Dermis blood vessel endothelial cell (primary cell): Measurements from ENCODE around the gene TSPYL4. TPM values are rescaled to one million over a fixed set of nuclear protein-coding genes. Genes with fewer than 3 reads are reported as not detected.
"Not testable (repeated sequence)": the region's sequence is repeated elsewhere in the genome, so short reads cannot be mapped to it uniquely, and the experiment has no call there.

ENCODE experiments used
- DNase-seq: peaks from one replicate; pipeline ENCODE4 v3.0.0; 2010
- total RNA-seq: library from RNA; depleted of rRNA; stranded (reverse); fragments of >200 nt; gene quantifications from 2 replicates; pipeline ENCODE4 v1.2.3, GENCODE V29; 2014

Gene TSPYL4
- 7.5 and 10.6 TPM in 2 replicates for total RNA-seq

GRCh38 chr6:116253505-116254296 is at the start of gene TSPYL4:
Gene TSPYL4, minus strand, starts transcription at chr6:116254075. Its CDS starts 67 bp downstream, at chr6:116254008.
- DNase-seq, result peak; percentile 99

GRCh38 chr6:116301104-116301503 is 47.2 kb upstream of the TSPYL4 start:
- DNase-seq, result no peak

- DNase-seq, result no peak
Observed at GRCh38 chr6:116300566-116300965, 46.7 kb upstream of the TSPYL4 start.

DNA sequence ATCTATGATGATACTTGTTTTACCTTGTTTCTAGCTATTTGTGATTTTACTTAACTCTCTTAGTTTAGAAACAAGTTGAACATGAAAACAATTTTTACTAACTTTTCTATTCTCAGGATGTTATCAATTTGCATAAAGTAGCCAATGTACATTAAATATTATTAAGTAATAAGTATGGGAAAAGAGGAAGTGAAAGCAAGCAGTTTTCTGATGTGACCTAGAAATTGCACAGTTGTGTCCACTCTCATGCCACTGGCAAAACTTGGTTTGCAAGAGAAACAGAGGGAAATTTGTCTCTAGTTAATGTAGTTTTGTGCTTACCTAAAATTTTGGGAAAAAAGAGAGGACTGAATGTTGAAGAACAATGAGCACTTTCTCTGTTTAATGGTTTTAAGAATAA is 45.1 kb upstream of the TSPYL4 start:
- no peak for DNase-seq

DNA sequence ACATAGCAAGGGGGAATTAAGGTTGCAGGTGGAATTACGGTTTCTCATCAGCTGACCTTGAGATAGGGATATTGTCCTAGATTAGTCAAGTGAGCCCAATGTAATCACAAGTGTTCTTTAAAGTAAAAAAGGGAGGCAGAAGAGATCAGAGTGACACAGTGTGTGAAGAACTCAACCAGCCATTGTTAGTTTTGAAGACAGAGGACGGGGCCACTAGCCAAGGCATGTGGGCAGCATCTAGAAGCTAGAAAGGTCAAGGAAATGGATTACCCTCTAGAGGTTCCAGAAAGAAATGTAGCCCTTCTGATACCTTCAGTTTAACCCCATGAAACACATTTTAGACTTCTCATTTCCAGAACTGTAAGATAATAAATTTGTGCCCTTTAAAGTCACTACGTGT is 44.4 kb upstream of the TSPYL4 start:
- no peak for DNase-seq

- no peak for DNase-seq
Observed at GRCh38 chr6:116292553-116292952, 38.7 kb upstream of the TSPYL4 start.

GRCh38 chr6:116291701-116292396 is 38.0 kb upstream of the TSPYL4 start:
- DNase-seq, result no peak

- DNase-seq, result no peak
Observed at GRCh38 chr6:116290799-116291198, 36.9 kb upstream of the TSPYL4 start.

DNA sequence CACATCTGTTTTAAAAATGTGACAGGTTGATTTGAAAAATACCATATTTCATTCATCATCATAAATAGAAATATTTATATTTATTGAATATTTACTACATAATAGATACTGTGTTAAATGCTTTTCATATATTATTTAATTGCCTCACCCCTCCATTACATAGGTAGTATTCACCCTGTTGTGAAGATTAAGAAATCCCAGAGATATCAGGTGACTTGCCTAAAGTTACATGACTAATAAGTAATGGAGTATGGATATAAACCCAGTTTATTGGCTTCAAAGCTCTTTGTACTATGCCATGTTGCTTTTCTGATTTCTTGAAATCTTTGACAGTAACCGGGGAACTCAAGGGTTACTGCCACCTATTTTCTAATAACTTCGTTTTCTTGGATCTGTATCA is 36.0 kb upstream of the TSPYL4 start:
- no peak for DNase-seq

- peak; percentile 69 for DNase-seq
Observed at GRCh38 chr6:116287689-116288282, 33.9 kb upstream of the TSPYL4 start.

DNA sequence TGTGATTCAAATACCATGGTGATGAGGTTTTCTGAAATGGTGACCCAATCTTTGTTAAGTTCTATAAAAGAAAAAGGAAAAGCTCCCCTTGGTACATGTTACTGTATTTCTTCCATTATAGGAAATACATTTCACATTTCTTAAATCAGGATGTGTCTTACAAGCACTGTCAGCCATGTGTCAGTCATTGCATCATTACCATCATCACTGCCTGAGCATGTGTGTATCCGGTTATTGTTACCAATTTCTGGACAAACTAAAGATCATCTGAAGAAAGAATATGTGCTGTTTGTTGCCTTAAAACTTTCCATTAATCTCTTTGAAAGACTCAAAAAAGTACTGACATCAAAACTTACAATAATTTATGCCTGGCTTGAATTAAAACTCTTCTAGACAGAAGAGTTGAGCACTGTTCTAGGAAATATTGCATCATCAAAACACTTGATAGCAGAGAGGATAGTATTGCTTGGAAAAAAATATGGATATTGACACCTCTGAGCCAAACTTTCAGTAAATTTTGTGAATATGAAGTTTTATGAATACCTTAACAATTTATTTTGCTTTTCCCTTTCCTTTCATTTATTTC is 33.0 kb upstream of the TSPYL4 start:
- DNase-seq, result peak; percentile 25

GRCh38 chr6:116284984-116285383 is 31.1 kb upstream of the TSPYL4 start:
- DNase-seq, result not testable (repeated sequence)

GRCh38 chr6:116283191-116283590 is 29.3 kb upstream of the TSPYL4 start:
- DNase-seq, result no peak

DNA sequence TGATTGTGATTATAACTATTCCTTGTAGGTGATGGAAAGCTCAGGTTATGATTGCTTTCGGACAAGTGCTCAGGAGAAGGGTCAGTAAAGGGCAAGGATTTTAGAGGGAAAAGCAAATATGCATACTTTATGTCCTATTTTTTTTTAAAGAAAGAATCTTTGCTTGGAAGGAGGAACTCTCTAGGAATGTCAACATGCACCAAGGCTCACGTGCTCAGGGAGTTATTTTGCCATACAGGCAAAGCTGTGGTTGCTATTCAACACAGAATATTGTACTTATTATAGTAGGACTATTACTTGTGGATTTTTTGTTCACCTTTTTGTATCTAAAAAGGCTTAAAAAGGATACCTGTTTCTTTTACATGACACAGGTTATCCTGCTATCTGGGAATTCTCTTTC is 28.8 kb upstream of the TSPYL4 start:
- DNase-seq, result no peak

DNA sequence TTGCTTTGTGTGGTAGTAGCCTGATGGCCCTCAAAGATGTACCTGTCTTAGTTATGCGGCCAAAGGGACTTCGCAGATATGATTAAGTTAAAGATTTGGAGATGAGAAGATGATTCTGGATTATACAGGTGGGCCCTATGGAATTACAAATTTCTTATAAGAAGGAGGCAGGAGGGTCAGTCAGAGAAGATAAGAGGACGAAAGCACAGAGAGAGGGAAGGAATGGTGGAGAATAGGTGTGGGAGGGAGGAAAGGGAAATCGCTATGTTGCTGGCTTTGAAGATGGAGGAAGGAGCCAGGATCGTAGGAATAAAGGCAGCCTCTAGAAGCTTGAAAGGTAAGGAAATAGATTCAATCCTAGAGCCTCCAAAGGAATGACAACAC is 27.1 kb upstream of the TSPYL4 start:
- DNase-seq, result no peak

- peak; percentile 7 for DNase-seq
Observed at GRCh38 chr6:116280161-116280932, 26.5 kb upstream of the TSPYL4 start.

DNA sequence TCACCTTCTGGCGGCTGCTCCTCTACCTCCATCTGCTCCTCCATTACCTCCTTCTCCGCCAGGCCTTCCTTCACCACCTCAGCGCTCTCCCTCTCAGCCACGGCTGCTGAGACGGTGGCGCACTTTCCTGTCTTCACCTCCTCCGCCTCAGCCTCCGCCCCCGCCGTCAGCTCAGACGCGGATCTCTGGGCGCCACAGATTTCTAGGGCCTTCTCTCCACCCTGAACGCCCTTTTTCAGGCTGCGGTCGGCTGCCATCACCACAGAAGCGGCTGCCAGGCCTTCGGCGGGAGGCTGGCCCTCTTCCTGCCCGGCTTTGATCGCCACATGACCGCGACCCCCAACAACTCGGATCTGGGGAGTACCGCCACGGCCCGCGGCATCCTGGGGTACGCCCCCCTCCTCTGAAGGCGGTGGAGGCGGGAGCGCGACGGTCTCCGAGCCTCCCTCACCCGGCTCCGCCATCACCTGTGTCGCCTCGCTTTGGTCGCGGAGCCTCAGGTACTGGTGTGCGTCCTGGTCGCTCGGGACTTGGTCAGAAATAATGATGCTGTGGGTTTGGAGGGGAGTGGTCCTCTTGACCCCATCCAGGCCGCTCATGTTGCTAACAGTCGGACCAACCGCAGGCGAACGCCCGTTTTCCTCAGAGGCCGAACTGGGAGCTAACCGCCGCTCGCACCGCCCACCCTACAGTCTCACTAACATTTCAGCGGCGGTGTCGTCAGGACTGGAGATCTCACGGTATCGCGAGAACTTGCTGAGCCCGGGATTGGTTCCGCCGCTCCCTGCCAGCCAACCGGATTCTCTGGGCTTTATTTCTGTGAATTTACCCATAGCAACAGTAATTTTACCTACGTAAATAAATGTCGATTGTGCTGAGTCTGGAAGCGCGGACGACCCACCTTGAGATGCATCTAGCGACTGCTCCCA is 25.6 kb upstream of the TSPYL4 start, which contains the start of gene TSPYL1:
TSS of gene TSPYL1 (minus strand) at position 699 of the 929 bp plus-strand sequence. CDS start at position 599, 100 bp downstream.
- peak; percentile 98 for DNase-seq

DNA sequence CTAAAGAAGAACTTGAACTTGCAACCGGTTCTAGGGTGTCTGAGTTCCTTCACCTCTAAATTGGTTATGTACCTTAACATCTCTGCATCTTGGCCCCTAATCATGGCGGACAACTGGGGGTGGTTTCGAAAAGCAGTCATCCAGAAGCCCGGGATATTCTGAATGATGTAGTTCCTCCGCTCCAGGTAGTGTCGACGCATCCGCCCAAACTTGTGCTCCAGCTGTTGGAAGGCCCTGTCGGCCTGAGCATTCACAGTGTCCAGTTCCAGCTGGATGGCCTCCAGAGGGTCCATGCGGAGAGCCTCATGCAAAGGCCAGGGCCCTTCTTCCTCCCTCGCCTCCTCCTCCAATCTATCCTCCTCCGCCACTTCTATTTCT is 25.0 kb upstream of the TSPYL4 start:
- DNase-seq, result peak; percentile 45

DNA sequence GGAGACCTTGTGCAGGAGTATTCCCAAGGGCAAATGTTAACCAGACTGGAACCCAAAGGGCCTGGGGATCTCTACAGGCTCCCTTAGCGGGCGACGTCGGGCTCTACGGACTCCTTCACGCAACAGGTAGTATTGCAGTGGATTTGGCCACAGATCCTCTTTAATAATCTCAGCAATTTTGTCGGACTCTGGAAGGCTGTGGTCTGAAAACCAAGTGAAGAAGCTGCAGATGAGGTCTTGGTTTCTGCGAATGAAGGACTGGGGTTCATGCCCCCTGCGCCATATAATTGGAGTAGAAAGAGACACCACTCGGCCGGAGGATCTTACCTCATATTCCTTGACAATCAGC is 24.6 kb upstream of the TSPYL4 start:
- DNase-seq, result no peak

DNA sequence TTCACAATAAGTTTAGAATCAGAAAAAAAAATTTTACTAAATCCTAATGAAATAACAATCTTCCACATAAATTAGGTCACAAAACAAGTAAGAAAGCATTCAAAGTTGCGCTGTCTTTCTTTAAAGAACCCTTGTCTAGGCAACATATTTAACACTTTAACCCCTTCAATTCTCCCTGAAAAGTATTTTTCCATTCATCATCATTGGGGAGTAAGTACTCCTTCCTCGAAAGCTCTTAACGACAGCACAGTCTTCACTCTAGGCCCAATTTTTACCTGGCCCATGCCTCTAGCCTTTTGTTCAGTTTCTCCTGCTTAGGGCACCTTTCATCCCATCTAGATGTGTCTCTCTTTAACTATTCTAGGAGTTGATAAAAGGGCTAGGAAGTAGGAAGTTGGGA is 23.2 kb upstream of the TSPYL4 start:
- no peak for DNase-seq

GRCh38 chr6:116271149-116271708 is 17.4 kb upstream of the TSPYL4 start:
- no peak for DNase-seq
